ENCODE measurements around the gene KCNQ4.

DNA sequence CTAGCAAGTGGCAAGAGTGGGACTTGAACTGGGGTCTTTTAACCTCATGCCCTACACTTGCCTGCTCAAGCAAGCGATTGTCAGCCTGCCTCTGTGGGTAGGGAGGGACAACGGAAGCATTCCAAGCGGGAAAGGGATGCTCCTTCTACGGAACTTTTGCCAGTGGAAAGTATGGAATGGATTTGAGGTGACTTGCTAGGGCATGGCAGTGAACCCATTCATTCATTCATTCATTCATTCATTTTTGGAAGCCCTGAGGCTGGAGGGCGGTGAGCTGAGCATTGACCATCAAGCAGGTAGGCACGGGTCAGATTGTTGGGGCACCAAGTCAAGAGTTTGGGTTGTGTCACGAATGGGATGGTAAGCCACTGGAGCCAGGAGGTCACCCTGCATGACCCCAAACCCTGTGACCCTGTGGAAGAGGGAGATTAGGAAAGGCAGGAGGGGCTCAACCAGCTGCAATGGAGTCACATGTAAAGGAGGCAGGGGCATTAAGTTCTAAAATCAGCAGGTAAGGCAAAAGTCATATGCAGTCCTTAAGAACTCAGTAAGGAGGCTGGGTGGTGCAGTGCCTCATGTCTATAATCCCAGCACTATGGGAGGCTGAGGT is 90.4 kb downstream of the KCNQ4 start:
- TF ChIP-seq CTCF (IDR thresholded peaks at IDR 0.05; ENCODE audit: low read depth, low read length, poor library complexity, severe bottlenecking) = no peak
- TF ChIP-seq EZH2phosphoT487 (IDR thresholded peaks at IDR 0.05; ENCODE audit: borderline replicate concordance, low read length) = no peak

Measured in DOHH2 (cell line).